Hepatocyte (in vitro differentiated cells): ENCODE data around the gene PPP1R3G. TPM values are rescaled to one million over a fixed set of nuclear protein-coding genes. Genes with fewer than 3 reads are reported as not detected.

Source experiments
- DNase-seq: peaks from one replicate; pipeline ENCODE4 v3.0.0-alpha.2; 2016; ENCODE audit warnings: low spot score
- H2AFZ ChIP-seq: fragments of 200-600 bp; sonication (generic); 2 replicates; pipeline ENCODE4 v1.6.0; 2016; ENCODE audit warnings: antibody characterized with exemption, mild to moderate bottlenecking
- H3K27ac ChIP-seq: fragments of 200-600 bp; sonication (generic); 2 replicates; pipeline ENCODE4 v1.5.1; 2016; ENCODE audit warnings: mild to moderate bottlenecking
- H3K27me3 ChIP-seq: fragments of 200-600 bp; sonication (generic); 2 replicates; pipeline ENCODE4 v1.6.1; 2016
- H3K36me3 ChIP-seq: fragments of 200-600 bp; sonication (generic); replicated peaks from 2 replicates; pipeline ENCODE4 v1.5.1; 2016; ENCODE audit warnings: low read depth; ENCODE audit not compliant: insufficient read depth
- H3K4me1 ChIP-seq: fragments of 200-600 bp; sonication (generic); 2 replicates; pipeline ENCODE4 v1.5.1; 2016; ENCODE audit warnings: mild to moderate bottlenecking, moderate library complexity; ENCODE audit not compliant: insufficient read depth
- H3K4me2 ChIP-seq: fragments of 200-600 bp; sonication (generic); 2 replicates; pipeline ENCODE4 v1.6.0; 2016
- H3K4me3 ChIP-seq: fragments of 200-600 bp; sonication (generic); 2 replicates; pipeline ENCODE4 v1.5.1; 2016; ENCODE audit warnings: mild to moderate bottlenecking
- H3K79me2 ChIP-seq: fragments of 200-600 bp; sonication (generic); 2 replicates; pipeline ENCODE4 v1.6.0; 2017; ENCODE audit warnings: mild to moderate bottlenecking
- H3K9me2 ChIP-seq: fragments of 200-600 bp; sonication (generic); replicated peaks from 2 replicates; pipeline ENCODE4 v1.6.0; 2017; ENCODE audit warnings: mild to moderate bottlenecking; ENCODE audit not compliant: insufficient read depth
- H3K9me3 ChIP-seq: fragments of 200-600 bp; sonication (generic); 2 replicates; pipeline ENCODE4 v1.5.1; 2016; ENCODE audit warnings: low read depth, mild to moderate bottlenecking
- H4K20me1 ChIP-seq: fragments of 200-600 bp; sonication (generic); 2 replicates; pipeline ENCODE4 v1.6.0; 2016; ENCODE audit warnings: mild to moderate bottlenecking; ENCODE audit not compliant: insufficient read depth, poor library complexity, severe bottlenecking
- CTCF ChIP-seq: fragments of 200-600 bp; sonication (generic); IDR thresholded peaks from 2 replicates; pipeline ENCODE4 v1.5.1; 2016; ENCODE audit warnings: antibody characterized with exemption, mild to moderate bottlenecking; ENCODE audit not compliant: poor library complexity
- EZH2 ChIP-seq: fragments of 200-600 bp; sonication (generic); IDR thresholded peaks from 2 replicates; pipeline ENCODE4 v1.6.1; 2016; ENCODE audit warnings: antibody characterized with exemption, mild to moderate bottlenecking, borderline replicate concordance
- EZH2phosphoT487 ChIP-seq: fragments of 200-600 bp; sonication (generic); IDR thresholded peaks from one replicate; pipeline ENCODE4 v1.6.1; 2018; ENCODE audit warnings: antibody characterized with exemption, mild to moderate bottlenecking, low read depth, moderate library complexity; ENCODE audit not compliant: unreplicated experiment, severe bottlenecking
- WGBS: methylation state at CpG from one replicate; pipeline ENCODE4 v1.1.6; 2016; ENCODE audit warnings: low lambda C conversion rate; ENCODE audit errors: missing lambda C conversion rate; 5-methylcytosine and 5-hydroxymethylcytosine counted together
- polyA plus RNA-seq: library from polyadenylated mRNA; unstranded; fragments of >200 nt; fragmentation: Nextera tagmentation; extraction: Ambion mirVana; gene quantifications from 2 replicates; pipeline ENCODE4 v1.2.1, GENCODE V29; 2016
- total RNA-seq: library from RNA; depleted of rRNA; stranded (reverse); fragments of >200 nt; gene quantifications from 2 replicates; pipeline ENCODE4 v1.2.3, GENCODE V29; 2014

PPP1R3G gene
- total and polyA plus RNA-seq, 2 experiments from 2014 or later: 0.47 to 0.82 TPM

- Histone ChIP-seq H3K27ac (no peak overlapping the region), H3K4me1 (no peaks in the 10 kb centered on the region), H3K9me3 (no peaks in the 10 kb centered on the region), H3K4me3 (no peak overlapping the region), H3K4me2 (no peak overlapping the region), H2AFZ (no peak overlapping the region), H3K36me3 (no peaks in the 10 kb centered on the region), H3K27me3 (no peaks in the 10 kb centered on the region), H4K20me1 (no peaks in the 10 kb centered on the region), H3K79me2 (no peaks in the 10 kb centered on the region), H3K9me2 (no peaks in the 10 kb centered on the region)
- no peak for DNase-seq
- 95% methylated on average over 7 of the region's 7 CpGs for WGBS
- TF ChIP-seq CTCF: no peak
- no peak for TF ChIP-seq EZH2
- TF ChIP-seq EZH2phosphoT487: no peak
Measured at GRCh38 chr6:5111626-5112025, 26.5 kb downstream of the PPP1R3G start.

- no peaks in the 10 kb centered on the region for H3K9me3 ChIP-seq
- no peaks in the 10 kb centered on the region for H3K4me1 ChIP-seq
- H3K36me3 ChIP-seq: no peaks in the 10 kb centered on the region
- no peak overlapping the region for H2AFZ ChIP-seq
- H3K79me2 ChIP-seq: no peaks in the 10 kb centered on the region
- H3K9me2 ChIP-seq: no peaks in the 10 kb centered on the region
- no peaks in the 10 kb centered on the region for H3K27me3 ChIP-seq
- 83% methylated on average over 17 of the region's 17 CpGs for WGBS
- no peak for TF ChIP-seq CTCF
- TF ChIP-seq EZH2phosphoT487: no peak
- TF ChIP-seq EZH2: no peak
- H3K4me2 ChIP-seq: no peak overlapping the region
- no peak overlapping the region for H3K27ac ChIP-seq
- DNase-seq: no peak
- H4K20me1 ChIP-seq: no peaks in the 10 kb centered on the region
- no peak overlapping the region for H3K4me3 ChIP-seq
Measured at GRCh38 chr6:5112066-5112799, 27.1 kb downstream of the PPP1R3G start.

- no peak overlapping the region for H3K27ac ChIP-seq
- no peak for DNase-seq
- no peak overlapping the region for H2AFZ ChIP-seq
- TF ChIP-seq EZH2 (no peak), CTCF (no peak), EZH2phosphoT487 (no peak)
- 95% methylated on average over 13 of the region's 13 CpGs for WGBS
- H3K79me2 ChIP-seq: no peaks in the 10 kb centered on the region
- H3K4me3 ChIP-seq: no peak overlapping the region
- H3K27me3 ChIP-seq: no peaks in the 10 kb centered on the region
- H3K4me1 ChIP-seq: no peaks in the 10 kb centered on the region
- no peaks in the 10 kb centered on the region for H3K9me3 ChIP-seq
- H3K9me2 ChIP-seq: no peaks in the 10 kb centered on the region
- H3K4me2 ChIP-seq: no peak overlapping the region
- H3K36me3 ChIP-seq: no peaks in the 10 kb centered on the region
- no peaks in the 10 kb centered on the region for H4K20me1 ChIP-seq
Measured at GRCh38 chr6:5113096-5113495, 28.0 kb downstream of the PPP1R3G start.
